ENCODE results near the gene ITGA2. TPM values are rescaled to one million over a fixed set of nuclear protein-coding genes. Genes with fewer than 3 reads are reported as not detected.

ITGA2 gene
- total RNA-seq, 1 donor from 2014 or later, result 1.0 TPM

GRCh38 chr5:53080271-53080670, 91.1 kb downstream of the ITGA2 start:
- no peak for TF ChIP-seq CTCF (IDR thresholded peaks at IDR 0.05)
- Mint-ChIP-seq H3K27me3 (ENCODE audit: low read depth) (peaks cover 2% of the 10 kb centered on the region), H3K4me3 (ENCODE audit: unreplicated experiment) (no peak overlapping the region), H3K4me1 (ENCODE audit: low read depth) (no peaks in the 10 kb centered on the region), H3K36me3 (ENCODE audit: low read depth) (peaks cover 3% of the 10 kb centered on the region), H3K27ac (ENCODE audit: unreplicated experiment) (no peak overlapping the region), H3K9me3 (ENCODE audit: low read depth) (no peaks in the 10 kb centered on the region)
- no peak for DNase-seq (ENCODE audit: low spot score)

GRCh38 chr5:53083927-53084326, 94.8 kb downstream of the ITGA2 start:
- no peak for TF ChIP-seq CTCF (IDR thresholded peaks at IDR 0.05)
- Mint-ChIP-seq H3K9me3 (ENCODE audit: low read depth) (no peaks in the 10 kb centered on the region), H3K27me3 (ENCODE audit: low read depth) (no peaks in the 10 kb centered on the region)

GRCh38 chr5:53084546-53085255, 95.5 kb downstream of the ITGA2 start:
- H3K4me1 Mint-ChIP-seq (ENCODE audit: low read depth), result peaks cover 7% of the 10 kb centered on the region
- H3K27me3 Mint-ChIP-seq (ENCODE audit: low read depth), result no peaks in the 10 kb centered on the region
- no peaks in the 10 kb centered on the region for H3K9me3 Mint-ChIP-seq (ENCODE audit: low read depth)
- no peaks in the 10 kb centered on the region for H3K36me3 Mint-ChIP-seq (ENCODE audit: low read depth)
- DNase-seq (ENCODE audit: low spot score), result no peak
- no peak overlapping the region for H3K4me3 Mint-ChIP-seq (ENCODE audit: unreplicated experiment)
- no peak for TF ChIP-seq CTCF (IDR thresholded peaks at IDR 0.05)
- no peak overlapping the region for H3K27ac Mint-ChIP-seq (ENCODE audit: unreplicated experiment)

More at GRCh38 chr5:53083927-53084326, 94.8 kb downstream of the ITGA2 start:
- no peak for DNase-seq (ENCODE audit: low spot score)
- H3K27ac Mint-ChIP-seq (ENCODE audit: unreplicated experiment), result no peak overlapping the region
- no peaks in the 10 kb centered on the region for H3K4me1 Mint-ChIP-seq (ENCODE audit: low read depth)
- H3K36me3 Mint-ChIP-seq (ENCODE audit: low read depth), result no peaks in the 10 kb centered on the region
- H3K4me3 Mint-ChIP-seq (ENCODE audit: unreplicated experiment), result no peak overlapping the region

- Mint-ChIP-seq H3K9me3 (ENCODE audit: low read depth) (no peaks in the 10 kb centered on the region), H3K27ac (ENCODE audit: unreplicated experiment) (no peak overlapping the region), H3K36me3 (ENCODE audit: low read depth) (no peaks in the 10 kb centered on the region), H3K4me3 (ENCODE audit: unreplicated experiment) (no peak overlapping the region), H3K4me1 (ENCODE audit: low read depth) (peaks cover 16% of the 10 kb centered on the region), H3K27me3 (ENCODE audit: low read depth) (no peaks in the 10 kb centered on the region)
- no peak for DNase-seq (ENCODE audit: low spot score)
- no peak for TF ChIP-seq CTCF (IDR thresholded peaks at IDR 0.05)
These were observed 98.0 kb downstream of the ITGA2 start for GRCh38 chr5:53087171-53087570.

- no peaks in the 10 kb centered on the region for H3K9me3 Mint-ChIP-seq (ENCODE audit: low read depth)
- H3K27me3 Mint-ChIP-seq (ENCODE audit: low read depth), result no peaks in the 10 kb centered on the region
- H3K36me3 Mint-ChIP-seq (ENCODE audit: low read depth), result no peaks in the 10 kb centered on the region
- TF ChIP-seq CTCF (IDR thresholded peaks at IDR 0.05), result no peak
- H3K27ac Mint-ChIP-seq (ENCODE audit: unreplicated experiment), result no peak overlapping the region
- peaks cover 16% of the 10 kb centered on the region for H3K4me1 Mint-ChIP-seq (ENCODE audit: low read depth)
- H3K4me3 Mint-ChIP-seq (ENCODE audit: unreplicated experiment), result no peak overlapping the region
- no peak for DNase-seq (ENCODE audit: low spot score)
These were observed 98.5 kb downstream of the ITGA2 start for GRCh38 chr5:53087621-53088121.
